Hematopoietic multipotent progenitor cell treated with erythropoietin and hydrocortisone succinate and interleukin-3 and kit ligand, for 4 days (in vitro differentiated cells): ENCODE data around the gene NFKBIA.
"Not testable (repeated sequence)": the region's sequence is repeated elsewhere in the genome, so short reads cannot be mapped to it uniquely, and the experiment has no call there.

ENCODE experiments used
- DNase-seq: peaks from one replicate; pipeline ENCODE4 v3.0.0-alpha.2; 2015

The NFKBIA gene

GRCh38 chr14:35407306-35407630, 2.7 kb upstream of the NFKBIA start:
- no peak for DNase-seq

DNA sequence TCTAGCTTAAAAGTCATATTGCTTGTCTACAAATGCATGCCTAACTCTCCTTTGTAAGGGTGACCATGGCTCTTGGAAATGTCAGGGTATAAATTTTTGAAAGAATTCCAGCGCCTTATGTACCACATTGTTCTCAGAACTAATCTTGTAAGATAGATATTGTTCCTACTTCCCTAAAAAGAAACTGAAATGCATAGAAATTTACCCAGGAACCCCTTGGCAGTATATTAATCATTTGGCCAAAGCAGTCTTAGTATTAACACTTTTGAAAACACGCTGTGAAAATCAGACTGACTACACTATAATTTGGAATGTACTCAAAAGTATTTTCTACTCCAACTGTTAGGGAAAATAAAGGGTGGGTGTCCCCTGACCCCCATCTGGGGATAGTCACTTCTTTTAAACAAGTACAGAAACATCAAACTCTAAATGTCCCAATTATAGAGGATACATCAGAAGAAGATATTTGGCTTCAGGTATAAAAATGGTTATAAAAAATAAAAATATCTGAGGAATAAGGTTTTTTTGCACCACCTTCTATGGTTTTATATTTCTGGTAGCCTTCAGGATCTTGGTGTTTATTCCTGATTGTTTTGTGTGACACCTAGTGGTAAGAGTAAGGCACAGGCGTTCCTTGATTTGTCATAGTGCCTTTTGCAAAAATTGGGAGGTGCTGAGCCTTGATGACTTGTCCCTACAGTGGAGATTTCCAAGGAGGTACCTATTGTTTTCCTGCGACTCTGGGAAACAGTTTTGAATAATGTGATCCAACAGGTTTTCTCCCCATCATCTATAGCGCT, 2.2 kb upstream of the NFKBIA start:
- peak; percentile 87 for DNase-seq

GRCh38 chr14:35406090-35406489, 1.5 kb upstream of the NFKBIA start:
- no peak for DNase-seq

GRCh38 chr14:35405304-35405996, 901 bp upstream of the NFKBIA start:
- DNase-seq: no peak

GRCh38 chr14:35403603-35404448, 723 bp downstream of the NFKBIA start:
- DNase-seq: peak; percentile 97

DNA sequence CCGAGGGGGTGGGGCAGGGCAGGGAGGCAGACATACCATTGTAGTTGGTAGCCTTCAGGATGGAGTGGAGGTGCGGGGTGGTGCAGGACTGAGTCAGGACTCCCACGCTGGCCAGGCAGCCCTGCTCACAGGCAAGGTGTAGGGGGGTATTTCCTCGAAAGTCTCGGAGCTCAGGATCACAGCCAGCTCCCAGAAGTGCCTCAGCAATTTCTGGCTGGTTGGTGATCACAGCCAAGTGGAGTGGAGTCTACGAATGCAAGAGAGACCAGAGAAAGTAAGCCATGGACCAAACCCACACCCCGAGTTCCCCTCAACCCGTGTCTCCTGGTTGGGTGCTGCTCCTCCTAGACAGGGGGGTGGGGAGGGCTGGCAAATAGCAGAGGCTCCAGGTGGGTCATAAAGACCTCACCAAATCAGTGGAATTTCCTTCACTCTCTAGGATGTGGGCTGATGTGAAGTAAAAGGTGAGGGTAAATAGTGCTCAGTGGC, 1.4 kb downstream of the NFKBIA start:
- DNase-seq: peak; percentile 25

DNA sequence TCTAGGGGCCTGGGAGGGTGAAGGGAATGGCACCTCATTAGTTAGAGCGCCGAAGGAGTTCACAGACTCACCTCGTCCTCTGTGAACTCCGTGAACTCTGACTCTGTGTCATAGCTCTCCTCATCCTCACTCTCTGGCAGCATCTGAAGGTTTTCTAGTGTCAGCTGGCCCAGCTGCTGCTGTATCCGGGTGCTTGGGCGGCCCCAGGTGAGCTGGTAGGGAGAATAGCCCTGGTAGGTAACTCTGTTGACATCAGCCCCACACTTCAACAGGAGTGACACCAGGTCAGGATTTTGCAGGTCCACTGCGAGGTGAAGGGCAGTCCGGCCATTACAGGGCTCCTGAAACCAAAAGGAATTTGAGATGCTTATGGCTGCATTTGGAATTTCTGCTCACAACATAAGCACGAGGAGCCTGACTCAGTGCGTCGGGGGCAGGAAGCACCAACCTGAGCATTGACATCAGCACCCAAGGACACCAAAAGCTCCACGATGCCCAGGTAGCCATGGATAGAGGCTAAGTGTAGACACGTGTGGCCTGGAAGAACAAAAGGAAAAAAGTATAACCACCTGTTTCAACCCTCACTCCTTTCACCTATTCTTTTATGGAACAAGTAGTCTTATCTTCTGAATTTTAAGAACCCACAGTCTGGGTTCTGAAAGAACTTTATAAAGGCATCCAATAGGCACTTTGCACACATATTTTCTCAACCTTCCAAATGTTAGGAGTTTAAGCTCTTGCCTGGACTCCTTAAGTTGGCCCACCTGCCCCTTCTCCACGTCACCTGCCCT, 2.0 kb downstream of the NFKBIA start:
- no peak for DNase-seq

- DNase-seq: no peak
Observed at GRCh38 chr14:35401422-35402265, 2.9 kb downstream of the NFKBIA start.

GRCh38 chr14:35400648-35401421, 3.7 kb downstream of the NFKBIA start:
- peak; percentile 16 for DNase-seq

DNA sequence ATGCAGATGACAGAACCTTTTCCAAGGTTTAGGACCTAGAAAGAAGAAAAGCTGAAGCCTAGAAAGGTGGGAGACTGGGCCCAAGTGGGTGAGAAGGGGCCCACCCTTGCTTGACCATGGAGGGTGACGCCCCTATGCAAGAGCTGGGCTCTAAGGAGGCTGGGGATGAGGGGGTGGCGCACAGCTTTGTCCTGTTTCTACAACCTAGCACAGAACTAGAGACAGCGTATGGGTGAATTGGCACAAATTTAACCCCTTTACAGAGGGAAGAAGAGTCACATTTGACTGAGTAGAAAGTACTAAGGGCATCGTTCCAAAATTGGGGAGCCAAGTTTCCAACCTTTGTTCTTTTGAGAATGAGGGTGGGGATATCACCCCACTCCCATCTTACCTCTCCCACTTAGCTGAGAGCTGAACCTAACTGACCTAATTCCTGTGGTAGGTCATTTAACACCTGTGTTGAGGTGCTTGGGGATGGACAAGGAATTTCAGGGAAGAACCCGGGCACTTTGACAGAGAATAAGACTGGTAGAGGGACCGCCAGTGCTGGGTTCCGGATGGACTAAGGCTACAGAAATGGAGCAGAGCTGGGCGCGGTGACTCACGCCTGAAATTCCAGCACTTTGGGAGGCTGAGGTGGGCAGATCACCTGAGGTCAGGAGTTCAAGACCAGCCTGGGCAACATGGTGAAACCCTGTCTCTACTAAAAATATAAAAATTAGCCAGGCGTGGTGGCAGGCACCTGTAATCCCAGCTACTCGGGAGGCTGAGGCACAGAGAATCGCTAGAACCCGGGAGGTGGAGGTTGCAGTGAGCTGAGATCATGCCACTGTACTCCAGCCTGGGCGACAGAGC, 5.2 kb downstream of the NFKBIA start:
- no peak for DNase-seq

DNA sequence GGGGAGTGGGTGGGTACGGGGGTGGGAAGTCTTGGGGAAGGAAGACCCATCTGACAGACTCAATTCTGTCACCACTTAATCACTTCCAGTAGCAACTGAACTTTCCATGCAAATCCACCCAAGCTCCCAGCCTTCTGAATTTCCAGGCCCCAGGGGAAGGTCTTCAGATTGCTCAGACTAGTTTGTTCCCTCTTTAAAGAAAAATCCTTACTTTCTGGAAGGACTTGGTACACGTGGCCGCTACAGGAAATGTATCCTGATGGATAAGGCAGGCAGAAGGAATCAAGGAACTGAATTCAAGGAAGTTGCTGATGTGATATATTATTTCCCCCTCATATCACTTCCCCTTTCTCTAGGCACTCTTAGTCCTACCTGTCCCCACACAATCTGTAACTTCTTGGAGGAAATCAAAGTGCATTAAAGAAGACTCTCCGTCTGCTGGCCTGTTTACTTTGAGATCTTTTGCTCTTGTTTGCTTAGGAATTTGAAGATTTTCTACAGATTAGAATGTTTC, 6.4 kb downstream of the NFKBIA start:
- peak; percentile 22 for DNase-seq

DNA sequence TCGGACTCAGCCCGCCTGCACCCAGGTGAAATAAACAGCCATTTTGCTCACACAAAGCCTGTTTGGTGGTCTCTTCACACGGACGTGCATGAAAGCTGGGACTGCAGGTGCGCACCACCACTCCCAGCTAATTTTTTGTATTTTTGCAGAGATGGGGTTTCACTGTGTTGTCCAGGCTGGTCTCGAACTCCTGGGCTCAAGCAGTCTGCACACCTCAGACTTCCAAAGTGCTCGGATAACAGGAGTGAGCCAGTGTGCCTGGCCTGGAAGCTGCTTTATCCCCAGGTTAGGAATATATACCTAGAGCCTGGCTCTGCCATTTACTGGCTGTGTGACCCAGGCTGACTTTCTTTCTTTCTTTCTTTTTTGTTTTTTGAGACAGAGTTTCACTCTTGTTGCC, 7.9 kb downstream of the NFKBIA start:
- not testable (repeated sequence) for DNase-seq

DNA sequence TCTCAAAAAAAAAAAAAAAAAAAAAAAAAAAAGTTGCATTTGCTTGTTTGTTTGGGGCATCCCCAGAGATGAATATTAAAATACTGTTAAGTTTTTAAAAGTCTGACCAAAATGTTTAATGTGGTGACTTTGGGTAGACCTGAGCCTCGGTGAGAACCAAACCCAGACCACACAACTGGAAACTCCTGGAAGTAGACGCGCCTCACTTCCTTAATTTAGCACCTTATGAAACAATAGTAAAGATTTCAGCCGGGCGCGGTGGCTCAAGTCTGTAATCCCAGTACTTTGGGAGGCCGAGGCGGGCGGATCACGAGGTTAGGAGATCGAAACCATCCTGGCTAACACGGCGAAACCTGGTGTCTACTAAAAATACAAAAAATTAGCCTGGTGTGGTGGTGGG, 9.3 kb downstream of the NFKBIA start:
- DNase-seq: no peak

- DNase-seq: no peak
Observed at GRCh38 chr14:35394326-35395013, 10.1 kb downstream of the NFKBIA start.

DNA sequence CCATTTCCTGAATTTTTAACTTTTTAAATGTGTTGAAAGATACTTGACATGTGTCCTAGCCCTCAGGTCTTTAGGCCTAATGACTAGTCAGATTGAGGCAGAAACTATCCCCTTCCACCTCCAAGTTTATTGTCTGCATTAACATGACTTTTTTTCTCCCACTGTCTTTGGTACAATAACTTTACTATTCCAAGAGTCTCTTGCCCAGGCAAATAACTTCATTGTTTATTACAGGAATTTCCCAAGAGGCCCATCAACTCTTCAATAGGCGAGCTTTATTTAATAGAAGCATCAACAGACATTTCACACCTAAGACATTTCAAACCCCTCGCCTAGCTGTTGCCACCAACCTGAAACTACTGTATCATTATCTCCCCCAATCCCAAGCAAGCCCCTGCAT, 10.7 kb downstream of the NFKBIA start:
- DNase-seq: no peak

DNA sequence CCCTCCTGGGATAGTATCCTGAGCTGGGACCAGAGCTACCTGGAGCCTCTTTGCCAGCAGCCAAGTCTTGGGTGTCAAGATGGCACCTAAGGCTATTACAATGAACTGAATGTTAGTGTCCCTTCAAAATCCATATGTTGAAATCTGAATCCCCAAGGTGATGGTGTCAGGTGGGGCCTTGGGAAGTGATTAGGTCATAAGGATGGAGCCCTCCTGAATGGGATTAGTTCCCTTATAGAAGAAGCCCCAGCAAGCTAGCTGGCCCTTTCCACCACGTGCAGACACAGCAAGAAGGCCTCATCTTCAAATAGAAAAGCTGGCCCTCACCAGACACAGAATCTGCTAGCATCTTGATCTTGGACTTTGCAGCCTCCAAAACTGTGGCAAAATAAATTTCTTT, 12.4 kb downstream of the NFKBIA start:
- no peak for DNase-seq

GRCh38 chr14:35391388-35391710, 13.2 kb downstream of the NFKBIA start:
- DNase-seq: no peak

DNA sequence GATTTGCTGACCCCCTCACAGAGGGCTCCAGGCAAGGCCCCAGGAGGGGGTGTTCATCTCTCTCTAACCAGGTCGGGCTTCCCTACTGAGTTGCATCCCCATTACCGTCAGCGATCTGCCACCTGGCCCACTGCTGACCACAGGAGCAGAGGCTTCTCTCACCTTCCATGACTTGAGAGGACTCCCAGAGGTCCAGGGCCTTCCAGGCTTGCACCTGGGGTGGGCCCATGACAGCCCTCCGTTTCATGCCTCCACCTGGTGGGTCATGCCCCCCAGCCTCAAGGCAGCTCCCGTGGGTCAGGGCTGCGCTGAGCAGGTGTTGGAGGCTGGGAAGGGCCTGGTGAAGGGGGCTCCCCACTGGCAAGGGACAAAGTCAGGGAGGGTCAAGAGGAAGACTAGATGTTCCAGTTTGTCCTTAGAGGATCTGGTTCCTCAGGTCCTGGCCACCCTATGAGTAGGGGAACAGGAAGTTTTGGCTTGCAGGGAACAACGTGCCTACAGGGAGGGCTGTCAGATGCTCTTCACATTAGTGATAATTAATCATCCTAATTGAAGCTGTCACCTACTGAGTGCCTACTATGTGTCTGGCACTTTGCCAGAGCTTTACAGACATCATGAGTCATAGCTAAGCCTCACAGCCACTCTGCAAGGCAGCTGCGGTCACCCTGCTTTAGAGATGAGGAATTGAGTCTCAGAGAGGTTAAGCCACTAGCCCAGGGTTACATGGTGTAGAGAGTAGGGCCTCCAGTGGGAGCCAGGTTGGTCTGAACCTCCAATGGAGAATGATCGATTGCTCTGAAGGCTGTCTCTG, 13.8 kb downstream of the NFKBIA start:
- DNase-seq: peak; percentile 42
